Frontal cortex (tissue), 4 donors: ENCODE results near the gene CXADR. TPM values are rescaled to one million over a fixed set of nuclear protein-coding genes. Genes with fewer than 3 reads are reported as not detected.
"Not testable (repeated sequence)": the region's sequence is repeated elsewhere in the genome, so short reads cannot be mapped to it uniquely, and the experiment has no call there.

Source experiments
- DNase-seq, 2 donors: peaks; one replicate each; pipeline ENCODE4 v3.0.0; 2012; ENCODE audit warnings: low spot score in 2 of 2
- FAIRE-seq: peaks from 2 replicates; lab custom pipeline; 2012; peaks lifted over from hg19 to GRCh38; lab: Jason Lieb, UNC
- total RNA-seq: library from RNA; depleted of rRNA; stranded (reverse); fragments of >200 nt; gene quantifications from one replicate; pipeline ENCODE4 v1.2.3, GENCODE V29; 2014
- donor health status: control.
- donor health status: control.
- donor health status: control.

CXADR gene
- total RNA-seq, 1 donor from 2014 or later, result 405 TPM

GRCh38 chr21:17501107-17502006 lies 11.5 kb upstream of the CXADR start:
- FAIRE-seq, result no peak
- DNase-seq, result no peak

- FAIRE-seq, DNase-seq: not testable (repeated sequence)
Measured at GRCh38 chr21:17502985-17503384, 9.9 kb upstream of the CXADR start.

- FAIRE-seq (no peak), DNase-seq (no peak)
Measured at GRCh38 chr21:17506951-17507350, 5.9 kb upstream of the CXADR start.

GRCh38 chr21:17507591-17507990 lies 5.3 kb upstream of the CXADR start:
- DNase-seq, result no peak
- no peak for FAIRE-seq

GRCh38 chr21:17513214-17514123 lies 626 bp downstream of the CXADR start:
- FAIRE-seq, result no peak

GRCh38 chr21:17514124-17514845 lies 1.4 kb downstream of the CXADR start:
- FAIRE-seq, result no peak
- no peak for DNase-seq

More at GRCh38 chr21:17513214-17514123, 626 bp downstream of the CXADR start:
- DNase-seq, result peak; percentile 27 to 47

- DNase-seq, FAIRE-seq: not testable (repeated sequence)
Measured at GRCh38 chr21:17517008-17517407, 4.2 kb downstream of the CXADR start.

- DNase-seq (no peak), FAIRE-seq (no peak)
Measured at GRCh38 chr21:17519208-17519738, 6.4 kb downstream of the CXADR start.

GRCh38 chr21:17519965-17520609 lies 7.2 kb downstream of the CXADR start:
- DNase-seq, result no peak
- FAIRE-seq, result no peak

GRCh38 chr21:17523007-17523451 lies 10.2 kb downstream of the CXADR start:
- DNase-seq (no peak), FAIRE-seq (no peak)

GRCh38 chr21:17523979-17524494 lies 11.2 kb downstream of the CXADR start:
- not testable (repeated sequence) for FAIRE-seq, DNase-seq

GRCh38 chr21:17524635-17525034 lies 11.8 kb downstream of the CXADR start:
- no peak for FAIRE-seq
- no peak for DNase-seq

- FAIRE-seq (no peak), DNase-seq (no peak)
Measured at GRCh38 chr21:17526776-17527175, 13.9 kb downstream of the CXADR start.

GRCh38 chr21:17527240-17527639 lies 14.4 kb downstream of the CXADR start:
- FAIRE-seq (no peak), DNase-seq (no peak)

- no peak for DNase-seq
- FAIRE-seq, result no peak
Measured at GRCh38 chr21:17527711-17528110, 14.9 kb downstream of the CXADR start.

GRCh38 chr21:17529648-17530047 lies 16.8 kb downstream of the CXADR start:
- DNase-seq (no peak), FAIRE-seq (no peak)

GRCh38 chr21:17532292-17532691 lies 19.4 kb downstream of the CXADR start:
- no peak for FAIRE-seq
- DNase-seq, result no peak

- FAIRE-seq (no peak), DNase-seq (no peak)
Measured at GRCh38 chr21:17536381-17536780, 23.5 kb downstream of the CXADR start.

GRCh38 chr21:17537299-17537698 lies 24.5 kb downstream of the CXADR start:
- FAIRE-seq (no peak), DNase-seq (no peak)
